IMR-90 (cell line): Measurements from ENCODE around the gene DNAJC11.

Source experiments
- CTCF ChIP-seq: conservative IDR thresholded peaks from 2 replicates; pipeline ENCODE4 v1.5.1; 2012; ENCODE audit warnings: mild to moderate bottlenecking, low read depth, low read length, improper control_type of control experiment
- POLR2A ChIP-seq: IDR thresholded peaks from 2 replicates; pipeline ENCODE4 v1.6.1; 2012; ENCODE audit warnings: mild to moderate bottlenecking, low read depth, low read length
- SMC3 ChIP-seq: fragments of 150-350 bp; IDR thresholded peaks from 2 replicates; pipeline ENCODE4 v1.6.1; 2016; ENCODE audit warnings: low read depth, mild to moderate bottlenecking, antibody characterized with exemption, low read length, moderate library complexity

- TF ChIP-seq CTCF (no peak), SMC3 (no peak), POLR2A (no peak)
Measured at GRCh38 chr1:6660415-6661049, 41.1 kb downstream of the DNAJC11 start.
